Activated CD4-positive, alpha-beta T cell treated with anti-CD3 and anti-CD28 coated beads, Interleukin-10, Interleukin-2, amounts not matched to agents 100 ng/mL and 50 ng/mL, durations not matched to agents 16 hours and 8 hours (primary cell): Measurements from ENCODE around the gene ASIC2.

Experiments
- DNase-seq: peaks from one replicate; pipeline ENCODE4 v3.0.0-alpha.2; 2020

The ASIC2 gene

DNA sequence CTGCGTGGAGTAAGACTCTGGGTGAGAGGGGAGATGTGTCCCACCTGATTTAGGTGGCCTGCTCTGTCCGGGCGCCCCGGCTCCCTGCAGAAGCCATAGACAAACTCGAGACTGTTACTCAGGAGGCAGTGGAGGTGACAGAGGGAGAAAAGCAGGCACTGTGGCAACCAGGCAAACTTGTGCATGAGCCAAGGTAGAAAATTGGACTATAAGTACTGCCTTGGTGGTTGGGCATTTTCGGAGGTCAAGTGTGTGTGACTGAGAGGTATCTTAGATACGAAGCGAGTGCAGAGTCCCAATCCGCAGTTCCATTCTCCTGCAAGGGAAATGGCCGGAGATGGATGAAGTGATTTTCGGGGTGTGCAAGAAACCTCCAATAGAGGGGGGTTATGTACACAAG, 328.6 kb downstream of the ASIC2 start:
- DNase-seq, result no peak
